Measurements from ENCODE around the gene IFT25. TPM values are rescaled to one million over a fixed set of nuclear protein-coding genes. Genes with fewer than 3 reads are reported as not detected.

The IFT25 gene
- total and polyA plus RNA-seq, 10 donors, result 23.7 to 38.1 (median 28.0) TPM

DNA sequence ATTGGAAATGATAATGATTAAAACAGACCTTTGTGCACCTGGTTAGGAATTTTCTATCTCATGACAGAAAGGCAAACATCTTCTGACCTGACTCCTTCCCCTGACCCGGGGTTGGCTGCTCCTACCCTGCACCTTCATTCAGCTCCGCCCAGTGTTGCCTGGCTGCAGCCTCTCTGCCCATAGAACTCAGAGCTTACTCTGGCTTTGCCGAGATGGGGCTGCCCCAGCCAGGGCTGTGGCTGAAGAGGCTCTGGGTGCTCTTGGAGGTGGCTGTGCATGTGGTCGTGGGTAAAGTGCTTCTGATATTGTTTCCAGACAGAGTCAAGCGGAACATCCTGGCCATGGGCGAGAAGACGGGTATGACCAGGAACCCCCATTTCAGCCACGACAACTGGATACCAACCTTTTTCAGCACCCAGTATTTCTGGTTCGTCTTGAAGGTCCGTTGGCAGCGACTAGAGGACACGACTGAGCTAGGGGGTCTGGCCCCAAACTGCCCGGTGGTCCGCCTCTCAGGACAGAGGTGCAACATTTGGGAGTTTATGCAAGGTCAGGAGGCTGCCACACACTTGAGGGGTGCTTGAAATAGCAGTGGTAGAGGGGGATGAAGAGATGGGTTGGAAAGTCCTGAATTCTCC lies 51.4 kb downstream of the IFT25 start, which contains the start of gene DIO1:
DIO1 (plus strand) TSS at position 189 of the 638 bp plus-strand sequence; CDS start at position 213, 24 bp downstream.
- H3K4me1 ChIP-seq, result peaks cover 7 to 30% (median 13%) of the 10 kb centered on the region in 6 donors
- H3K36me3 ChIP-seq, result no peaks in the 10 kb centered on the region
- no peak within 1 kb of the TSS for H3K4me3 ChIP-seq
- peak within 1 kb of the TSS in 4 of 8 donors; percentile 40 to 76 (median 62) for H3K27ac ChIP-seq
- H3K9me3 ChIP-seq, result no peaks in the 10 kb centered on the region
- TF ChIP-seq, protein P1, sequence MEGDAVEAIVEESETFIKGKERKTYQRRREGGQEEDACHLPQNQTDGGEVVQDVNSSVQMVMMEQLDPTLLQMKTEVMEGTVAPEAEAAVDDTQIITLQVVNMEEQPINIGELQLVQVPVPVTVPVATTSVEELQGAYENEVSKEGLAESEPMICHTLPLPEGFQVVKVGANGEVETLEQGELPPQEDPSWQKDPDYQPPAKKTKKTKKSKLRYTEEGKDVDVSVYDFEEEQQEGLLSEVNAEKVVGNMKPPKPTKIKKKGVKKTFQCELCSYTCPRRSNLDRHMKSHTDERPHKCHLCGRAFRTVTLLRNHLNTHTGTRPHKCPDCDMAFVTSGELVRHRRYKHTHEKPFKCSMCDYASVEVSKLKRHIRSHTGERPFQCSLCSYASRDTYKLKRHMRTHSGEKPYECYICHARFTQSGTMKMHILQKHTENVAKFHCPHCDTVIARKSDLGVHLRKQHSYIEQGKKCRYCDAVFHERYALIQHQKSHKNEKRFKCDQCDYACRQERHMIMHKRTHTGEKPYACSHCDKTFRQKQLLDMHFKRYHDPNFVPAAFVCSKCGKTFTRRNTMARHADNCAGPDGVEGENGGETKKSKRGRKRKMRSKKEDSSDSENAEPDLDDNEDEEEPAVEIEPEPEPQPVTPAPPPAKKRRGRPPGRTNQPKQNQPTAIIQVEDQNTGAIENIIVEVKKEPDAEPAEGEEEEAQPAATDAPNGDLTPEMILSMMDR (IDR thresholded peaks at IDR 0.05 in 8 of 11, conservative IDR thresholded peaks at IDR 0.05 in 3 of 11), result no peak
- TF ChIP-seq POLR2A (IDR thresholded peaks at IDR 0.05) (no peak), POLR2AphosphoS5 (IDR thresholded peaks at IDR 0.05) (no peak)
- WGBS, 5 donors, result 83 to 90% (median 86%) methylated on average over 13 to 14 of the region's 14 CpGs
- intact Hi-C loops (cut with DNase I; ENCODE audit: low total_unique reads), result loop anchor here (5.0 kb wide), 1 partner anchor 53 kb away; the partner anchor contains the start of genes IFT25 and LRRC42
- no peaks in the 10 kb centered on the region for H3K27me3 ChIP-seq (replicated peaks in 1 of 7)
- no peak for DNase-seq

DNA sequence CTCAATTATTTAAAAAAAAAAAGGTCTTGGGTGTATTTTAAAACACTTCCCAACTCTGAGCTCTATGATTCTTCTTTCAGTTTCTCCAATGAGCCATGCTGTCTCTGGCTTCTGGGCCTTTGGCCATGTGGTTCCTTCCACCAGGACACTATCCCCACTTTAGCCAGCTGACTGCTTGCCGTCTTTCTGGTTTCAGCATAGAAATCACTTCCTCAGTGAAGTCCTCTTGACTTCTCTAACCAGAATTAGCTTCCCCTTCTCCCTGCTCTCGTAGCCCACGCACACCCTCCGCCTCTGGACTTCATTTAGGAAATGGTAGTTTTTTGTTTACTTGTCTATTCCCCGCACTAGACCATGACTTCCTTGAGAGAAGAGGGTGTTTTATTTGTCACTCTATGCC lies 52.6 kb downstream of the IFT25 start:
- Histone ChIP-seq H3K9me3 (no peaks in the 10 kb centered on the region), H3K27me3 (replicated peaks in 1 of 7) (no peaks in the 10 kb centered on the region), H3K4me3 (no peak overlapping the region), H3K36me3 (peaks cover 0 to 2% (median 0%) of the 10 kb centered on the region in 6 donors), H3K4me1 (peaks cover 13 to 42% (median 25%) of the 10 kb centered on the region in 6 donors), H3K27ac (peak overlapping the region in 4 of 8 donors; percentile 40 to 76 (median 62))
- intact Hi-C loops (cut with DNase I; ENCODE audit: low total_unique reads), result loop anchor here (5.0 kb wide), 1 partner anchor 54 kb away; the partner anchor contains the start of genes IFT25 and LRRC42
- WGBS, 5 donors, result 28 to 58% (median 47%) methylated on average over 5 of the region's 5 CpGs
- no peak for DNase-seq
- TF ChIP-seq POLR2A (IDR thresholded peaks at IDR 0.05) (no peak), POLR2AphosphoS5 (IDR thresholded peaks at IDR 0.05) (peak in 1 of 3 donors; percentile 6)

DNA sequence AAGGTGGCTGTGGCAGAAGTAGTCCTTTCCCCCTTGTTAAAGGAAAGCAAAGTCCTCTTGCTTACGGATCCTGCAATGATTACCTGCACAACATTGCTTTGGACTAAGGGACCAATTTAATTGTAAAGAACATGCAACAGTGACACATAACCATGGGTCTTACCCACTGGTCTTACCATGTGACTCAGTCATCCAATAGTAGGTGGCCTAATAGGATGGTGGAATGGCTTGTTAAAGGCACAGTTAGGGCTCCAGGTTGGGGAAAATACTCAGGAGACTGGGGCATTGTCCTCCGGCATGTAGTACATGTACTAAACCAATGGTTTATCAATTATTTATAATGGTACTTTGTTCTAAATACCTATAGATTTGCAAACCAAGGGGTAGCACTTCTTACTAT lies 53.8 kb downstream of the IFT25 start:
- Histone ChIP-seq H3K9me3 (no peaks in the 10 kb centered on the region), H3K36me3 (peaks cover 0 to 14% (median 1%) of the 10 kb centered on the region in 6 donors), H3K27ac (peak overlapping the region in 2 of 8 donors; percentile 62 to 76), H3K4me3 (no peak overlapping the region), H3K27me3 (replicated peaks in 1 of 7) (no peaks in the 10 kb centered on the region), H3K4me1 (peaks cover 13 to 54% (median 27%) of the 10 kb centered on the region in 6 donors)
- intact Hi-C loops (cut with DNase I; ENCODE audit: low total_unique reads), result loop anchor here (5.0 kb wide), 1 partner anchor 56 kb away; the partner anchor contains the start of genes IFT25 and LRRC42
- no peak for DNase-seq
- TF ChIP-seq, protein P1 (IDR thresholded peaks at IDR 0.05 in 8 of 11, conservative IDR thresholded peaks at IDR 0.05 in 3 of 11), result no peak
- no peak for TF ChIP-seq POLR2AphosphoS5 (IDR thresholded peaks at IDR 0.05)
- TF ChIP-seq POLR2A (IDR thresholded peaks at IDR 0.05), result no peak
- WGBS, 5 donors, result 84 to 96% (median 94%) methylated on average over 2 of the region's 2 CpGs

DNA sequence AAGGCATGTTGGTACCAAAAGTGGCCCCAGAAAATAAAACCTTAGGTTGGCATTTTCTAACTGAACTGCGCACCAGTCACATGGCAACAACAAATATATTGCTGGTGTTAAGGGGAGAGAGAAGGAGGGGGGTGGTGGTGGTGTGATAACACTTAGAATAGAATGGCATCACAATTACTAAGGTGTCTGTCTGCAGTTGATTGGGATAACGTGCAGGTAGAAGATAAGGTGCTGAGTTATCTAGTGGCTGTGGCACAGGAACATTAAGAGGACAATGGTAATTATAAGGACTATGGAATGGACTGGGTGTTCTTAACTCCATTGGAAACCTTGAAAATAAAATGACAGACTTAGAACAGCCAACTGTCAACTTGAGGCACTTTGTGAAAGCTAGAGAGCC lies 54.5 kb downstream of the IFT25 start:
- no peaks in the 10 kb centered on the region for H3K9me3 ChIP-seq
- TF ChIP-seq, protein P1 (IDR thresholded peaks at IDR 0.05 in 8 of 11, conservative IDR thresholded peaks at IDR 0.05 in 3 of 11), result no peak
- no peak for TF ChIP-seq POLR2A (IDR thresholded peaks at IDR 0.05)
- no peak for TF ChIP-seq POLR2AphosphoS5 (IDR thresholded peaks at IDR 0.05)
- H3K27ac ChIP-seq, result no peak overlapping the region
- peaks cover 0 to 20% (median 3%) of the 10 kb centered on the region in 6 donors for H3K36me3 ChIP-seq
- intact Hi-C loops (cut with DNase I; ENCODE audit: low total_unique reads), result loop anchor here (5.0 kb wide), 1 partner anchor 56 kb away; the partner anchor contains the start of genes IFT25 and LRRC42
- peak overlapping the region in 1 of 8 donors; percentile 99 for H3K4me3 ChIP-seq
- WGBS, 5 donors, result 75 to 92% (median 88%) methylated on average over 2 of the region's 2 CpGs
- peaks cover 13 to 60% (median 27%) of the 10 kb centered on the region in 6 donors for H3K4me1 ChIP-seq
- no peaks in the 10 kb centered on the region for H3K27me3 ChIP-seq (replicated peaks in 1 of 7)
- no peak for DNase-seq
